ENCODE measurements around the gene MDGA2.

Gene MDGA2

DNA sequence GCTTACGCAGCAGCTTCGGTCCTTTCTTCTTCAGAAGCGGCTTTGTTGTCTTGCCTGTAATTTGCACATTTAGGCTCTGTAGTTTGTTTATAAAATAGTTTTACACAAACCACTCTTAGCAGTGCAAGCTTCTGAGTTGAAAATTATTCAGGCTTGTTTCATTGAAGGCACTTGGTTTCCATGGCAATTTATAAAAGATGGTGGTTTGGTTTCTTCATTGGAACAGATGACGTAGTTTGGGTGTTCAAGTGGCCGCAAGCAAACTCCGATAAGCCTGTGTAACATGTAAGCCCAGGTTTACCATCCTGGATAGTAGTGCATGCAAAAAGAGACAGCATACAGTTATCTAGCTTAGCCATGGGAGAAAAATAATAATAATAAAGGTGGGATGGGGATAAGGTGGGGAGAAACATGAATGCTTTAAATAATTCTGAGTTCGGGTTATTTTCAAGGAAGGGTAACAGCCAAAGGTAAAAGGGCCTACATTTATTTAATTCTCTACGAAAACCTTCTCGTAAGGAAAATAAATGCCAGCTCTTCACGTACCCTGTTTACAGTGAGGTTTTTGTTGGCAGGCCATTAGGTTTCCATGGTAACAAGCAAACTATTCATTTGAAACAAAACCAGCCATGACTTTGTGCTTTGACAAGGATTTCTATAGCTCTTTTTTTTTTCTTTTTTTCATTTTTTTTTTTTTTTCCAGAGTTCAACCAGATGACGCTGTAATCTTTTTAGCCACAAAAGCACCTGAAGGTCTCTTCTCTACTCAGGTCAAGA, 834.3 kb downstream of the MDGA2 start:
- DNase-seq, result no peak

DNA sequence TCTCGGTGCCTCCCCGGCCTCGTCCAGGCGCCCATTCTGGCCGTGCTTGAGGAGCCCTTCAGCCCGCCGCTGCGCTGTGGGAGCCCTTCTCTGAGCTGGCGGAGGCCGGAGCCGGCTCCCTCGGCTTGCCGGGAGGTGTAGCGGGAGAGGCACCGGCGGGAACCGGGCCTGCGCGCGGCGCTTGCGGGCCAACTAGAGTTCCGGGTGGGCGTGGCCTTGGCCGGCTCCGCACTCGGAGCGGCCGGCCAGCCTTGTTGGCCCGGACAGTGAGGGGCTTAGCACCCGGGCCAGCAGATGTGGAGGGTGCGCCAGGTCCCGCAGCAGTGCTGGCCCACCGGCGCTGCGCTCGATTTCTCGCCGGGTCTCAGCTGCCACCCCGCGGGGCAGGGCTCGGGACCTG, 855.1 kb downstream of the MDGA2 start:
- no peak for DNase-seq

DNA sequence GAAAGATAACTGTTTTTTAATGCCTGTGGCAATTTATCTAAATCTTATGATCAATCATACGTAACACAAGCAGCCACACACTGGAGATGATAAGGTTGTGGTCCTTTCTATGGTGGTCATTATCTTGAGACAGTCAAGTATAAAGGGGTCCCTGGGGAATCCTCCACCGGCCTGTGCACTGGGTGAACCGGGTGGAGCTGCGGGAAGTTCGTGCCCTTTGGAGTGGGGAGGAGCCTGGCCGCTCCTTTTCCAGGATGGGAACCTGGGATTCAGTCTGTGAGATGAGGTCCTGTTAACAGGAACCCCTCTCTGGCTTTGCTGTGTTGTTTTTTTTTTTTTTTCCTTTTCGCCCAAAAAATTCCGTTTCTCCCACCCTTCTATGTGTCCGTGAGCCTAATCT, 856.3 kb downstream of the MDGA2 start:
- DNase-seq, result no peak

DNA sequence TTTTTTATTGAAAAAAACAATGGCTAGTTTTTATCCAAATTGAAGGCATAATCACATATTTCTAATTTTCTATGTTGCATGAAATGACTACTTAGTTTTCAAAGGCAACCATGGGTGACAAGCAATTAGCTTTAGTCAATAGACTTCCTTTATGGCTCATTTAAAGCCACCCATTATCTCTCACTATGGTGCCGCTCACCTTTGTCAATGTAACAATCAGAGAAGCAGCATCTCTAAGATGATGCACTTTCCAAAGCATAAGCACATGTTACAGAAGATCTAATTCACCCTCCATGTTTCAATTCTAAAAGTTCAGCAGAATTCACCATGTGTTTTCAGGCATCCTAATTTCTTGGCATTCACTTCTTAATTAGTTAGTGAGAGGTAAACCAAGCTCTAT, 857.3 kb downstream of the MDGA2 start:
- DNase-seq, result no peak

DNA sequence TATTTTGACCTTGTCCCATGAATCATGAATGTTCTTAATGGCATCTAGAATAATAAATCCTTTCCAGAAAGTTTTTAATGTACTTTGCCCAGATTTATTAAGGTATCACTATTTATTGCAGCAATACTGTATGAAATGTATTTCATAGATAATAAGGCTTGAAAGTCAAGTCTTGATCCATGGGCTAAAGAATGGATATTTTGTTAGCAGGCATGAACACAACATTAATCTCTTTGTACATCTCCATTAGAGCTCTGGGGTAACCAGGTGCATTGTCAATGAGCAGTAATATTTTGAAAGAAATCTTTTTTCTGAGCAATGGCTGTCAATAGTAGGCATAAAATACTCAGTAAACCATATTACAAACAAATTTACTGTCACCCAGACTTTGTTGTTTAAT, 882.3 kb downstream of the MDGA2 start:
- no peak for DNase-seq
